Progenitor cell of endocrine pancreas (in vitro differentiated cells): ENCODE results near the gene TOMM22. TPM values are rescaled to one million over a fixed set of nuclear protein-coding genes. Genes with fewer than 3 reads are reported as not detected.

ENCODE experiments used
- DNase-seq: peaks from one replicate; pipeline ENCODE4 v3.0.0; 2021; ENCODE audit warnings: low spot score; ENCODE audit not compliant: unreplicated experiment
- H3K27ac Mint-ChIP-seq: 2 replicates; pipeline ENCODE4 v1.8.0; 2021; ENCODE audit warnings: mild to moderate bottlenecking, moderate library complexity, mixed read lengths
- H3K27me3 Mint-ChIP-seq: 2 replicates; pipeline ENCODE4 v1.8.0; 2021; ENCODE audit warnings: mixed read lengths
- H3K36me3 Mint-ChIP-seq: 2 replicates; pipeline ENCODE4 v1.8.0; 2022; ENCODE audit warnings: mixed read lengths; ENCODE audit not compliant: insufficient read depth
- H3K4me1 Mint-ChIP-seq: 2 replicates; pipeline ENCODE4 v1.8.0; 2021; ENCODE audit warnings: low read depth, mixed read lengths
- H3K4me3 Mint-ChIP-seq: 2 replicates; pipeline ENCODE4 v1.8.0; 2021; ENCODE audit warnings: low read depth, mild to moderate bottlenecking, moderate library complexity, mixed read lengths
- H3K9me3 Mint-ChIP-seq: 2 replicates; pipeline ENCODE4 v1.8.0; 2021; ENCODE audit warnings: low read depth, mixed read lengths
- total RNA-seq: library from RNA; stranded (reverse); gene quantifications from 2 replicates; pipeline ENCODE4 v1.2.1, GENCODE V29; 2021
- TF ChIP-seq, protein P1 (sequence below): fragments of 200-600 bp; sonication (generic); IDR thresholded peaks from one replicate; pipeline ENCODE4 v1.5.0; 2021; ENCODE audit warnings: antibody characterized with exemption, mild to moderate bottlenecking; ENCODE audit not compliant: unreplicated experiment

Gene TOMM22
- total RNA-seq, 1 donor from 2014 or later = 68.7 TPM

DNA sequence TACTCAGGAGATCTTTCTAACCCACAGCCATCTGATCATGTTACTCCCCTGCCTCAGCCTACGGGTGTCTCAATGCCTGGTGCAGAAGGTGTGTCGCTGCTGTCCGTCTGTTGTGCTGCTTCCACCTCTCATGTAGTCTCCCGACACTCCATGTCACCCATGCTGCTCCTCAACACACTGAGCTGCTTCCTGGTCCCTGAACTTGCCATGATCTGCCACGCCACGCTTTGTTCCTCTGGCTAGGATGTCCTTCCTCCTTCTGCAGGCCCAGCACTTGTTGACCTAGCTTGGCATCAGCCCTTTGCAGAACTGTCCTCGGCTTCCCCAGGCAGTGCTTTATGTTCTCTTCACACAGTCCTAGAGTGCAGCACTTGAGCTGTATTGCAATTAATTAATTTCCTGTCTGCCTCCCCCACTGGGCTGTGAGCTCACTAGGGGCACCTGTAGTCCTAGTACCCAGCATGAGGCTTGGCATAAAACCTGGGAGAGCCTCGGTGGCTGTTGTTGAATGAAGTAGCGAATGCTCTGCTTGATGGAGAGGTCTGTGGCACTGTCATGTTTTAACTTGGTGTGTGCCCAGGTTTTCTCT lies 33.5 kb downstream of the TOMM22 start:
- Mint-ChIP-seq H3K9me3 (no peaks in the 10 kb centered on the region), H3K27ac (peak overlapping the region; percentile 42), H3K36me3 (peaks cover 6% of the 10 kb centered on the region), H3K4me1 (peaks cover 3% of the 10 kb centered on the region), H3K4me3 (no peak overlapping the region), H3K27me3 (no peaks in the 10 kb centered on the region)
- no peak for DNase-seq
- TF ChIP-seq, protein P1, sequence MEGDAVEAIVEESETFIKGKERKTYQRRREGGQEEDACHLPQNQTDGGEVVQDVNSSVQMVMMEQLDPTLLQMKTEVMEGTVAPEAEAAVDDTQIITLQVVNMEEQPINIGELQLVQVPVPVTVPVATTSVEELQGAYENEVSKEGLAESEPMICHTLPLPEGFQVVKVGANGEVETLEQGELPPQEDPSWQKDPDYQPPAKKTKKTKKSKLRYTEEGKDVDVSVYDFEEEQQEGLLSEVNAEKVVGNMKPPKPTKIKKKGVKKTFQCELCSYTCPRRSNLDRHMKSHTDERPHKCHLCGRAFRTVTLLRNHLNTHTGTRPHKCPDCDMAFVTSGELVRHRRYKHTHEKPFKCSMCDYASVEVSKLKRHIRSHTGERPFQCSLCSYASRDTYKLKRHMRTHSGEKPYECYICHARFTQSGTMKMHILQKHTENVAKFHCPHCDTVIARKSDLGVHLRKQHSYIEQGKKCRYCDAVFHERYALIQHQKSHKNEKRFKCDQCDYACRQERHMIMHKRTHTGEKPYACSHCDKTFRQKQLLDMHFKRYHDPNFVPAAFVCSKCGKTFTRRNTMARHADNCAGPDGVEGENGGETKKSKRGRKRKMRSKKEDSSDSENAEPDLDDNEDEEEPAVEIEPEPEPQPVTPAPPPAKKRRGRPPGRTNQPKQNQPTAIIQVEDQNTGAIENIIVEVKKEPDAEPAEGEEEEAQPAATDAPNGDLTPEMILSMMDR = no peak

DNA sequence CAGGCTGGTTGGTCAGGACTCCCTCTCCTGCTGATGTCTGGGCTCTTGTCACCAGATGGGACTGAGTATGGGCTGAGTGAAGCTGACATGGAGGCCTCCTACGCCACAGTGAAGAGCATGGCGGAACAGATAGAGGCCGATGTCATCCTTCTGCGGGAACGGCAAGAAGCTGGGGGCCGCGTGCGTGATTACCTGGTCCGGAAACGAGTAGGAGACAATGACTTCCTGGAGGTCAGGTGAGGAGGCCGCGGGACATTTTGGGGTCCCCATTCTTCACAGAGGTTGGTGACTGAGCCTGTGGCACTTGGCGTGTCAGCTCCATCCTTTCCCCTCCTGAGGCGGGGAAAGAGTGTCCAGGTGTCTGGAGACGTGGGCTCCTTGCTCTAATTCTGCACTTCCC lies 34.1 kb downstream of the TOMM22 start:
- Mint-ChIP-seq H3K9me3 (no peaks in the 10 kb centered on the region), H3K36me3 (peaks cover 6% of the 10 kb centered on the region), H3K4me1 (peaks cover 3% of the 10 kb centered on the region), H3K27ac (no peak overlapping the region), H3K4me3 (no peak overlapping the region), H3K27me3 (no peaks in the 10 kb centered on the region)
- TF ChIP-seq, protein P1 = no peak
- DNase-seq = no peak

DNA sequence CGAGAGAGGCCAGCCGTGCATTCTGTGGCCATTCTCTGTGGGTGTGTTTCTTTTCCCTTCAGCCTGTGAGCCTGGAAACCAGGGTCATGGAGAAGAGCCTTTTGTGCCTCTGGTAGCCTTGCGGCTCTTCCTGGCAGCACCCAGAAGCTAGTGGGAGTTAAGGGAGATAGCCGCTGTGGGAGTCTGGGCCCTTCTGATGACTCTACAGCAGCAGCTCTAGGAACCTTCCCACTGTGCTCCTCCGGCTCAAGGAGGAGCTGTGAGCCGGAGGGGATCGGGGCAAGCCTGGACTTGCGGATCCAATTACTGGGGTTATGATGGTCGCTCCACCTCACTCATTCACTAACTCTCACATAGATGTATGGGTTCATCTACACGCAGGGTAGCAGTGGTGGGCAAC lies 34.5 kb downstream of the TOMM22 start:
- TF ChIP-seq, protein P1 = no peak
- Mint-ChIP-seq H3K27me3 (no peaks in the 10 kb centered on the region), H3K27ac (no peak overlapping the region), H3K4me3 (no peak overlapping the region), H3K9me3 (no peaks in the 10 kb centered on the region), H3K36me3 (peaks cover 6% of the 10 kb centered on the region), H3K4me1 (peaks cover 3% of the 10 kb centered on the region)
- DNase-seq = no peak

DNA sequence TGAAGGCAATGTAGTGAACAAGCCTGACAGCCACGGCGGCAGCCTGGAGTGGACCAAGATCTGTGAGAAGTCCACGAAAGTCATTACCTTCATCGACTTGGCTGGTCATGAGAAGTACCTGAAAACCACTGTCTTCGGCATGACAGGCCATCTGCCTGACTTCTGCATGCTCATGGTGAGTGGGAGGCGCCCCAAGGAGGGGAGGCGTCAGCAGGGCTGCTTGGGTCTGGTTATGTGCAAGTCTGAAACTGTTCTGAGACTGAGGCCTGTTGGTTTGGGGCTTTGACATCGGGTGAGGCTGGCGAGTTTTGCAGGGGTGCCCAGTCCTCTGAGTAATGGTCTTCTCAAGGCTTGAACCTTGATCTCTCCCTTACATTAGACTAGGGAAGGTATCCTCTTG lies 35.1 kb downstream of the TOMM22 start:
- Mint-ChIP-seq H3K27ac (peak overlapping the region; percentile 49), H3K27me3 (no peaks in the 10 kb centered on the region), H3K36me3 (peaks cover 8% of the 10 kb centered on the region), H3K9me3 (no peaks in the 10 kb centered on the region), H3K4me3 (no peak overlapping the region), H3K4me1 (peaks cover 3% of the 10 kb centered on the region)
- TF ChIP-seq, protein P1 = no peak
- DNase-seq = no peak

DNA sequence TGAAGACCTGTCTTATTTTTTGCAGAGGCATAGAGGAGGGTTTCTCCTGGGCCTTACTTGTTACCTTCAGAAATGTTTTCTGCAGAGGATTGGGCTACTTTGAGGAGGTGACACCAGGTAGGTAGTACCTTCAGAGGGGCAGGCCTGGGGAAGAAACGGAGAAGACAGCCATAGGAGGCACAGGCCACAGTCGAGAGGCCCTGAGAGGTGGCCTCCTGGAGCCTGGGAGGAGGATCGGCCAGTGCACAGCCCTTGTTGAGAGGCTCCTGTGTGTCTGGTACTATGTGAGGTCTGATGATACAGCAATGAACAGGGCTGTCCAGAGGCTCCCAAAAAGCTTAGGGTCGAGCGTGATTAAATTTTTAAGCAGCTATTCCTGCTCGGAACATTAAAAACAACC lies 35.5 kb downstream of the TOMM22 start:
- Mint-ChIP-seq H3K27ac (peak overlapping the region; percentile 19), H3K36me3 (peaks cover 11% of the 10 kb centered on the region), H3K4me3 (no peak overlapping the region), H3K4me1 (peaks cover 2% of the 10 kb centered on the region), H3K27me3 (no peaks in the 10 kb centered on the region), H3K9me3 (no peaks in the 10 kb centered on the region)
- DNase-seq = no peak
- TF ChIP-seq, protein P1 = no peak
